DLD1 (cell line): ENCODE data around the gene ARL17B.
"Not testable (repeated sequence)": the region's sequence is repeated elsewhere in the genome, so short reads cannot be mapped to it uniquely, and the experiment has no call there.

Source experiments
- in situ Hi-C: cut with HindIII; loops from 2 replicates; pipeline ENCODE4 v1.10.0; 2017; ENCODE audit warnings: low sequenced_read_pairs

The ARL17B gene

GRCh38 chr17:46290906-46291546 lies 70.5 kb downstream of the ARL17B start:
- in situ Hi-C loops, result not testable (repeated sequence)

- in situ Hi-C loops, result not testable (repeated sequence)
Observed at GRCh38 chr17:46287587-46287986, 74.0 kb downstream of the ARL17B start.

GRCh38 chr17:46286764-46287221 lies 74.8 kb downstream of the ARL17B start:
- in situ Hi-C loops, result not testable (repeated sequence)

GRCh38 chr17:46285500-46285899 lies 76.1 kb downstream of the ARL17B start:
- in situ Hi-C loops, result not testable (repeated sequence)

- in situ Hi-C loops, result not testable (repeated sequence)
Observed at GRCh38 chr17:46284467-46284866, 77.1 kb downstream of the ARL17B start.

GRCh38 chr17:46282635-46283034 lies 78.9 kb downstream of the ARL17B start:
- in situ Hi-C loops, result not testable (repeated sequence)

GRCh38 chr17:46281336-46281735 lies 80.2 kb downstream of the ARL17B start:
- in situ Hi-C loops, result not testable (repeated sequence)

GRCh38 chr17:46276728-46277479 lies 84.7 kb downstream of the ARL17B start:
- in situ Hi-C loops, result not testable (repeated sequence)

GRCh38 chr17:46274238-46274637 lies 87.3 kb downstream of the ARL17B start:
- in situ Hi-C loops, result no loop called here

- in situ Hi-C loops, result no loop called here
Observed at GRCh38 chr17:46273541-46274236, 87.9 kb downstream of the ARL17B start.

- in situ Hi-C loops, result no loop called here
Observed at GRCh38 chr17:46270032-46270431, 91.5 kb downstream of the ARL17B start.

GRCh38 chr17:46266656-46267544 lies 94.7 kb downstream of the ARL17B start:
- in situ Hi-C loops, result no loop called here

GRCh38 chr17:46266063-46266655 lies 95.4 kb downstream of the ARL17B start:
- in situ Hi-C loops, result not testable (repeated sequence)

GRCh38 chr17:46264456-46265198 lies 96.9 kb downstream of the ARL17B start:
- in situ Hi-C loops, result no loop called here

GRCh38 chr17:46262271-46262670 lies 99.3 kb downstream of the ARL17B start:
- in situ Hi-C loops, result no loop called here

- in situ Hi-C loops, result not testable (repeated sequence)
Observed at GRCh38 chr17:46259845-46260661, 101.5 kb downstream of the ARL17B start.

- in situ Hi-C loops, result not testable (repeated sequence)
Observed at GRCh38 chr17:46256369-46256768, 105.2 kb downstream of the ARL17B start.

- in situ Hi-C loops, result not testable (repeated sequence)
Observed at GRCh38 chr17:46254215-46254614, 107.4 kb downstream of the ARL17B start.

- in situ Hi-C loops, result not testable (repeated sequence)
Observed at GRCh38 chr17:46253722-46254121, 107.8 kb downstream of the ARL17B start.
